GM18507 (cell line): ENCODE measurements around the gene PRKN.

ENCODE experiments used
- DNase-seq: peaks from one replicate; pipeline ENCODE4 v3.0.0; 2011; ENCODE audit warnings: low read depth; ENCODE audit not compliant: insufficient read length; ENCODE audit errors: extremely low spot score
- FAIRE-seq: peaks from 2 replicates; lab custom pipeline; 2011; peaks lifted over from hg19 to GRCh38; lab: Jason Lieb, UNC

PRKN gene

DNA sequence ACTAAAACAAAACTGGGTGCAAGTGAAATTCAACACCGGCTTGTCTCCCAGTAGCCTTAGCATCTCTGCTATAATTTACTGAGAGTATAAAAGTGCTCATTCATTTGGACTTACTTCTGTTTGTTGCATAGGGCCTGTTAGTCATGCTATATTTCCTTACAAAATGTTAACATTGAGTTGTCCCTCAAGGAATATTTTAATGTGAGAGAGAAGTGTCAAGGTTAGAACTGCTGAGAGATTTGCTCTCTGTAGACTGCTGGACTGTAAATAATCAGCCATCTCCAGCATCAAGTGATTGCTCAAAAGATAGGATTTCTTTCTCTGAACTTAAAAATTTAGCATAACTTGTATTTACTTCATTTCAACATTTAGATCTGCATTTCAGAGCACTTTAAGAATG is 1125.2 kb downstream of the PRKN start:
- no peak for DNase-seq
- FAIRE-seq: no peak

DNA sequence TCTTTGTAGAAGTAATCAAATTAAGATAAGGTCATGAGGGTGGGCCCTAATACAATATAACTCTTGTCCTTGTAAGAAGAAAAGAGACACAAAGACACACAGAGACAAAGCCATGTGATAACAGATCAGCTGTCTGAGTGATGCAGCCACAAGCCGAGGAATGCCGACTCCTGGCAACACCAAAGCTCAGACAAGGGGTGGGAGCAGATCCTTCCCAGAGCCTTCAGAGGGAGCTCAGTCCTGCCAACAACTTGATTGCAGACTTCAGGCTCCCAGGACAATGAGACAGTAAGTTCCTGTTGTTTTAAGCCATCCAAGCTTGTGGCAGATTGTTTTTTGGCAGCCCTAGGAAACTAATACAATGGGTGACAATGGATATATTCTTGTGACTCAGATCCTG is 1128.7 kb downstream of the PRKN start:
- FAIRE-seq: no peak
- DNase-seq: no peak

DNA sequence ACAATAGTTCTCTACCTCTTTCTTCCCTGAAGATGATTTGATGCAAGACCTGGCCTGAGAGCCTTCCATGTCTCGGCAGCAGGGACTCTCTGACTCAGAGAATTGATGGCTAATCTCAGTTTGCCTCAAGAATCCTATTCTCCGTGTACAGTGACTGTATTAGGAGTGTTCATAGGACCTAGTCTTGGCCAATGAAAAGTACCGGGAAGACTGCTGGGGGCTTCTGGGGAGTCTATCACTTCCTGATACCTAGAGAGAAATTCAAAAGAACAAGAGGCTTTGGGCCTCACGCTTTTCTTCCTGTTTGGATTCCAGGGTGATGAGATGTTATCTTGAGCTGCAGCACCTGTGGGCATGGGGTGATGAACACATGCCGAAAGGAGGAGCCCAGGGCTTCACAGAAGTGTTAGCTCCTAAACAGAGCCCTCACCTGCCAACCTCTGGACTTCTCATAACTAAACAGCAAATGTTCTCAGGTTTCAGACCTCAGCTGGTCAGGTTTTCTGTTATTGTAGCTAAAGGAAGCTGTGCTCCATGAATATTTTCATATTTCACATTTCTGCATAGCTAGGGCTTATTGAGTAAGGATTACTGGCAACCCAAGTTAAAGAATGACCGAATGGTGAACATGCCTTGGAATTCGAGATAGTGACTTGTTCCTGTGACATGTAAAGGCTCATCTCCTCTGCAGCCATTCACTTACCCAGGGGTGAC is 1130.6 kb downstream of the PRKN start:
- DNase-seq (no peak), FAIRE-seq (no peak)

- no peak for DNase-seq
- no peak for FAIRE-seq
These were observed 1133.2 kb downstream of the PRKN start for GRCh38 chr6:161594412-161594811.

DNA sequence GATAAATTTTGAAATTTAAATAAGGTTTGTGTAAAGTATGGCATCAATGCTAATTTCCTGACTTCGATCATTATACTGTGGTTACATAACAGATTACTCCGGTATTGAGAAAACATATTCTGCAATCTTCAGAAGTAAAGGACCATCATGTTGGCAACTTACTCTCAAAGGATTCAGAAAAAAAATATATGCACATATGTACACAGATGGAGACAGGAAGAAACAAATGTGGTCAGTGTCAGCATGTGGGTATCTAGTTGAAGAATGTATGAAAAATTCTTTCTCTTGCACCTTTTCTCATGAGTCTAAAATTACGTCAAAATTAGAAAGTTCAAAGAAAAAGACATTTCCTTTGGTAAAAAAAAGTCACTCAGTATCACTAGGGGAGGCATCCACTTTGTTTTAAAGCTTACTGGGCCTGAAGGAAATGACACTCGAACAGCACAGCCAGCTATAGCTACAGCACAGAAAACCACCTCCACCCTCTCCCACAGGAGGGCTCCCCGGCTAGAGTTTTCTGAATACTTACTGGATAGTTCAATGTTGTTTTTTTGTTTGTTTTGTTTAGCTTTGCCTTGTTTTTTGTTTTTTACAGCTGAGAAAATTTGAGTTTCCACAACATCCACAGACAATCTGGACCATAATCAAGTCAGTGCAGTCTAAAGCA is 1136.5 kb downstream of the PRKN start:
- FAIRE-seq (no peak), DNase-seq (no peak)

- FAIRE-seq: no peak
- DNase-seq: no peak
These were observed 1140.7 kb downstream of the PRKN start for GRCh38 chr6:161586887-161587286.

DNA sequence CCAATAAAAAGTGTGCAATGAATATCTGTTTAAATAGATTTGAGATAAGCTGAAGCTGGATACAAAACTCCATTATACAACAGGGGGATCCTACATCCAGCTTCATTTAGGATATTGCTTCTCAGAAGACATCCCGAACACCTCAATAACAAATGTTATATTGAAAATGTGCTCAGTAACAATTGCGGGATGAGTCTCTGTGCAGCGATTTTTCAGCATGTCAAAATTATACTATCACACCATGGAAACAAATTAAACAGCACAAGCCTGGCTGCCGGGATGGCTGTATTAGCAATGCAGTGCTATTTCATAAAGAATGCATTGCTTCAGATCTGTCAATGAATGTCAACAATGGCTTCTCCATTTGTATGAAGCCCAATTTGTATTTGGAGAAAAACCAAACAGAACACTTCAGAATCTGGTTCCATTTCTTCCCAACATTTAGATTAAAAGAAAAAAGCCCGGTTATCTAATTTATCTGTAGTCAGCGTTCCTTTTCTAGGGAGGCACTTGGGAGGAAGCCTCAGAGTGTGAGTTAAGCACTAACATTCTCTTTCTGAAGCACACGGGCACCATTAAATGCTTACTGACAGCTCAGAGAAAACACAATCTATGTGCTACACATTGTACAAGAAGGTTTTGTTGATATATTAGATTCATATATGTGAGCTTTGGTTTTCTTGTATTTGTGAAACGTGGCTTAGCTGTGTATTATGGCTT is 1142.8 kb downstream of the PRKN start:
- DNase-seq (no peak), FAIRE-seq (no peak)

DNA sequence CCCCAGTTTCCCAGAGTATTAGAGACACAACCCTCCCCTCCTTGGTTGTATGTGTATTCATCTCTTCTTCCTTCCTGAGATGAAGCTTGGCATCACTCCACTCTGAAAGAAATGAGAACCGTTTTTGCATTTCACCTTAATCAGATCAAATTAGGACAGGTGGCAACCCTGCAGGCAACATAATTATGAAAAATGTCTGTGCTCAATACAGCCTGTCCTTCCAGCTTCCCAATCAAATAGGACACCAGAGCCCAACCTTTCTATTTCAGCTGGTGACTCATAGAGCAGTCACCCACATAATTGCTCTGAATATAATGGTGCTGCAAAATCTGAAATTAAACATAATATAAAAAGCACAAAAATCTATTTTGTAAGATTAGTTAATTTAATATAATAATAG is 1143.5 kb downstream of the PRKN start:
- DNase-seq: no peak
- FAIRE-seq: no peak

- no peak for FAIRE-seq
- no peak for DNase-seq
These were observed 1144.0 kb downstream of the PRKN start for GRCh38 chr6:161583584-161583983.

GRCh38 chr6:161578478-161578877 is 1149.1 kb downstream of the PRKN start:
- DNase-seq (no peak), FAIRE-seq (no peak)

DNA sequence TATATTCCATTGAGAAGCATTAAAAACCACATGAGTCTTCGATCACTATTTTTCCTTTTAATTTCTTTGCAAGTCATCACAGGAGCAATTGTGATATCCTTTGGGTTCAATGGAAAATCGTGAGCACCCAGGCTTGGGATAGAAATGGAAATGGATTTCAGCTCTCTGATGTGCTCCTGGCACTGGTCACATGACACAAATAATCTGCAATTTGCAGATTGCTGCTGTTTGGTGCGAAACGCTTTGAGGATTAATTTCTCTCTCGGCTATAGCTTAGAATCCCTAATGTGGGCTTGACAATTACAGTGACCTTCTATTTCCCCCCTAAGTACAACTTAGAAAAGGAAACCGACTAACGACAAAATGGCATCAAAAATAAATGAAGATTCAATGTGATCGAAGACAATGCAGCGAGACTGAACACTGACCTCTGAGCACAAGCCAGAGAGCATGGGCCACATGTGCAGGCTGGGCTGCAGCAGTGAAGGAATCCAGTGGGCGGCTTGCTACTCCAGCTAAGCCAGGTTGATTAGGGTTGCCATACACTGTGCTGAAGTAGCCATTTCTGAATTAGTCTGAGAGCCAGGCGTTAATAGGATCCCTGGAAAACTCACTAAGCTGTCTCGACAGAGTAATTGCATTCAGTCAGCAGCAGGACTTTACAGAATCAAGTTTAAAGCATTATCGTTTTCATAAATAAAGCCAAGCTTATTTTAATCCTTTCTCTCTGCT is 1151.9 kb downstream of the PRKN start:
- no peak for FAIRE-seq
- no peak for DNase-seq

- DNase-seq: no peak
- FAIRE-seq: no peak
These were observed 1158.6 kb downstream of the PRKN start for GRCh38 chr6:161568885-161569456.

- FAIRE-seq (no peak), DNase-seq (no peak)
These were observed 1162.6 kb downstream of the PRKN start for GRCh38 chr6:161564952-161565351.

GRCh38 chr6:161561908-161562307 is 1165.7 kb downstream of the PRKN start:
- FAIRE-seq (no peak), DNase-seq (no peak)

DNA sequence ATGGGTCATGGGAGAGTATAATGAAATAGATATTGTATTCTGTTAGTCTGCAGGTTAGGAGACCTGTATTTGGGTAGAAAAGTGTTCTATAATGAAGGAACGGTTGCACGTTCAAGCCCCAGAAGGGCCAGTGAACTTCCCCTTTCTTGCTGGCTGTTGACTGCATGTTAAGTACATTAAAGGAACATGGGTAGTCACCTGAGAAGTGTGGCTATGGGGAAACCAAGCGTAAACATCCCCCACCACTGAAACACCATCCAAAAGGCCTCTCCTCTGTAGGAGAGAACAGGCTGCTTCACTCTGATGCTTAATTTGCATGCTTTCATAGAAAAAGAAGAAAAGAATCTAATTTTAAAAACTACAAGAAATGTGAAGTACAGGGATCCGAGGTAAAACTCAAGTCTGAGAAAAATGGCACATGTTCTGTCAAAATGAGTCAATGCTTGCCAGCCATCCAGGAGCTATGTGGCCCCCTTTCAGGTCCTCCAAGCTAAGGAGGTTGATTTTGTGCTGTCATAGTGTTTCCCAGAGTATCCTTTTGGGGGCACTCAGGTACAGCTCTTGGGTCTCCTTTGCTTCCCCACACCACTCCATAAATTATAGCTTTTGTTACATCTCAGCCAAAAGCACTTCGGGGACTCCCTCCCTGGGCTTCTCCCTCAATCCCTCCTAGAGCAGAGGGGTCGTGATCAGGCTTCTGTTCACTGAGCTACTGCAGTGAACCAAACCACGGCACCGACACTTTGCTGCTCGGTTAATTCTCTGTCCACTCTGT is 1170.0 kb downstream of the PRKN start:
- DNase-seq (no peak), FAIRE-seq (no peak)

GRCh38 chr6:161554883-161555282 is 1172.7 kb downstream of the PRKN start:
- no peak for DNase-seq
- FAIRE-seq: no peak

DNA sequence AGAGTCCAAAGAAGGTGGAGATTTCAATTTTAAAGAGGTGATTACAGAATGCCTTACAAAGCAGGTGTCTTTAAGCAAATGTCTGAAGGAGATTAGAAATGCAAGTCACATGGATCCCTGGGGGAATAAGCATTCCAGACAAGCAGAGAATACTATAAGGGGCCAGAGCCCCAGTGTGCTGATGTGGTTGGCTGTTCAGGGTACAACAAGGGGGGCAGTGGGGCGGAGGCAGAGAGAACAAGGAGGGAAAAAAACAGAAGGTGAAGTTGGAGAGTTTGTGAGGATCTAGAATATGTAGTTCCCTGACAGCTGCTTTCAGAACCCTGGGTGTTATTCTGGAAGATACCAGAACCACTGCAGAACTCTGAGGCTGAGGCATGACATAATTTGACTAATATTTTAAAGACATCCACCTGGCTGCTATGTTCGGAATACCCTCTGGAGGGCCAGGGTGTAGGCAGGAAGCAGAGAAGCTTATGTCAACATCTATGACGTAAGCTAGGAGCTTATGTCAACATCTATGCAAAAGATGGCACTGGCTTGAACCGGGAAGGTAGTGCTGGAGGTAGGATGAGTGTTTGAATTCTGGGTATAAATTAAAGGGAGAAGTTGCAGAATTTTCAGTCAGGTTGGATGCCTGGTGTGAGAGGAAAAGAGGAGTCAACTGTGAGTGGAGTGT is 1177.5 kb downstream of the PRKN start:
- FAIRE-seq (no peak), DNase-seq (no peak)

DNA sequence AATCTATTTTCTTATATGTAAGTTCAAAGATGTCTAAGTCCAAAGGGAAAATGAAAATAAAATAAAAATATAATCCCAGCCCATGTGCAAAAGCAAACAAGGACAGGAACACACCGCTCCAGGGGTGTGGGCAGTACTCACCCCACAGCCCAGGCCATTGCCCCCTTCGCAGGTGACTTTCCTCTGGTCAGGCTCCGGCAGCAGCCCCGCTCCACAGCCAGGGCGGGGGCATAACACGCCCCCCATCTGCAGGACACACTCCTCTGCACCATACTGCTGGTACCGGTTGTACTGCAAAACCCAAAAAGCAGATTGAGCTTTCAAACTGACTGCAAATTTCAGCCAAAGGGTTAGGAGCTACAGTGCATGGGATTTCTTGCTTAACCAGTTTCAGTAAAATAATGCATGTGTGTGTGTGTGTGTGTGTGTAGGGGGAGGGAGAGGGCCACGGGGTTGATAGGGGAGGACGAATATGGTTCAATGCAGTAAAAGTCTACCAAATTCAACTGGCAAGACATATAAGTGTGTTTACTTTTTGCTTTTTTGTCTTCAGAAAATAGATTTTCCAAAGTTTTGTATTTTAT is 1178.8 kb downstream of the PRKN start:
- FAIRE-seq (no peak), DNase-seq (no peak)
